Measurements from ENCODE around the gene LAMP5. TPM values are rescaled to one million over a fixed set of nuclear protein-coding genes. Genes with fewer than 3 reads are reported as not detected.

The LAMP5 gene
- polyA plus RNA-seq, 1 donor (not counting 4 experiments of a cell fraction or from before 2014, with no cell fraction given) = not detected

GRCh38 chr20:9474835-9475415 lies 39.5 kb upstream of the LAMP5 start:
- H3K4me1 ChIP-seq (ENCODE audit: control insufficient read depth, extremely low read depth, insufficient read depth, low read length) = no peaks in the 10 kb centered on the region
- no peaks in the 10 kb centered on the region for H3K27me3 ChIP-seq (ENCODE audit: control insufficient read depth, extremely low read depth, insufficient read depth, low read length)
- FAIRE-seq (no peak), DNase-seq (ENCODE audit: low read depth, low spot score) (no peak)
- no peaks in the 10 kb centered on the region for H3K9me1 ChIP-seq (ENCODE audit: control insufficient read depth, extremely low read depth, insufficient read depth, low read length)
- no peak for TF ChIP-seq EZH2 (IDR thresholded peaks at IDR 0.05; ENCODE audit: low read length)
- TF ChIP-seq, protein P1, sequence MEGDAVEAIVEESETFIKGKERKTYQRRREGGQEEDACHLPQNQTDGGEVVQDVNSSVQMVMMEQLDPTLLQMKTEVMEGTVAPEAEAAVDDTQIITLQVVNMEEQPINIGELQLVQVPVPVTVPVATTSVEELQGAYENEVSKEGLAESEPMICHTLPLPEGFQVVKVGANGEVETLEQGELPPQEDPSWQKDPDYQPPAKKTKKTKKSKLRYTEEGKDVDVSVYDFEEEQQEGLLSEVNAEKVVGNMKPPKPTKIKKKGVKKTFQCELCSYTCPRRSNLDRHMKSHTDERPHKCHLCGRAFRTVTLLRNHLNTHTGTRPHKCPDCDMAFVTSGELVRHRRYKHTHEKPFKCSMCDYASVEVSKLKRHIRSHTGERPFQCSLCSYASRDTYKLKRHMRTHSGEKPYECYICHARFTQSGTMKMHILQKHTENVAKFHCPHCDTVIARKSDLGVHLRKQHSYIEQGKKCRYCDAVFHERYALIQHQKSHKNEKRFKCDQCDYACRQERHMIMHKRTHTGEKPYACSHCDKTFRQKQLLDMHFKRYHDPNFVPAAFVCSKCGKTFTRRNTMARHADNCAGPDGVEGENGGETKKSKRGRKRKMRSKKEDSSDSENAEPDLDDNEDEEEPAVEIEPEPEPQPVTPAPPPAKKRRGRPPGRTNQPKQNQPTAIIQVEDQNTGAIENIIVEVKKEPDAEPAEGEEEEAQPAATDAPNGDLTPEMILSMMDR (optimal IDR thresholded peaks at IDR 0.05 in 1 of 3, IDR thresholded peaks at IDR 0.05 in 1 of 3, conservative IDR thresholded peaks at IDR 0.05 in 1 of 3; ENCODE audit: extremely low read depth in 1 of 3, insufficient read depth in 2 of 3, low read length in 3 of 3) = no peak
- H3K4me2 ChIP-seq (ENCODE audit: control insufficient read depth, extremely low read depth, insufficient read depth, low read depth, low read length) = no peak overlapping the region
- H3K27ac ChIP-seq (ENCODE audit: control insufficient read depth, insufficient read depth, low read length) = no peak overlapping the region
- no peak overlapping the region for H3K4me3 ChIP-seq (ENCODE audit: control insufficient read depth in 2 of 3, extremely low read depth in 1 of 3, insufficient read depth in 2 of 3, low read depth in 1 of 3, low read length in 3 of 3)
- H2AFZ ChIP-seq (ENCODE audit: control insufficient read depth, low read length) = no peak overlapping the region
- dilution Hi-C loops (cut with MboI; ENCODE audit: extremely low pct_ligation_motif_present, low sequenced_read_pairs) = no loop called here
- H3K36me3 ChIP-seq (ENCODE audit: control insufficient read depth in 2 of 2, extremely low read depth in 1 of 2, insufficient read depth in 2 of 2, low read length in 2 of 2) = no peaks in the 10 kb centered on the region
- H3K79me2 ChIP-seq (ENCODE audit: control insufficient read depth, insufficient read depth, low read length) = no peaks in the 10 kb centered on the region
- no peak overlapping the region for H3K9ac ChIP-seq (ENCODE audit: control insufficient read depth, extremely low read depth, insufficient read depth, low read length)
- no peaks in the 10 kb centered on the region for H4K20me1 ChIP-seq (ENCODE audit: control insufficient read depth, extremely low read depth, insufficient read depth, low read length)
- no peaks in the 10 kb centered on the region for H3K9me3 ChIP-seq (ENCODE audit: control insufficient read depth, low read depth, low read length)

- Histone ChIP-seq H3K9ac (ENCODE audit: control insufficient read depth, extremely low read depth, insufficient read depth, low read length) (no peak overlapping the region), H3K79me2 (ENCODE audit: control insufficient read depth, insufficient read depth, low read length) (no peaks in the 10 kb centered on the region), H3K4me3 (ENCODE audit: control insufficient read depth in 2 of 3, extremely low read depth in 1 of 3, insufficient read depth in 2 of 3, low read depth in 1 of 3, low read length in 3 of 3) (no peak overlapping the region), H3K36me3 (ENCODE audit: control insufficient read depth in 2 of 2, extremely low read depth in 1 of 2, insufficient read depth in 2 of 2, low read length in 2 of 2) (no peaks in the 10 kb centered on the region), H3K4me2 (ENCODE audit: control insufficient read depth, extremely low read depth, insufficient read depth, low read depth, low read length) (no peak overlapping the region), H2AFZ (ENCODE audit: control insufficient read depth, low read length) (no peak overlapping the region), H3K9me1 (ENCODE audit: control insufficient read depth, extremely low read depth, insufficient read depth, low read length) (no peaks in the 10 kb centered on the region), H3K27me3 (ENCODE audit: control insufficient read depth, extremely low read depth, insufficient read depth, low read length) (no peaks in the 10 kb centered on the region), H4K20me1 (ENCODE audit: control insufficient read depth, extremely low read depth, insufficient read depth, low read length) (no peaks in the 10 kb centered on the region), H3K4me1 (ENCODE audit: control insufficient read depth, extremely low read depth, insufficient read depth, low read length) (no peaks in the 10 kb centered on the region), H3K27ac (ENCODE audit: control insufficient read depth, insufficient read depth, low read length) (no peak overlapping the region), H3K9me3 (ENCODE audit: control insufficient read depth, low read depth, low read length) (no peaks in the 10 kb centered on the region)
- no peak for TF ChIP-seq EZH2 (IDR thresholded peaks at IDR 0.05; ENCODE audit: low read length)
- TF ChIP-seq, protein P1 (optimal IDR thresholded peaks at IDR 0.05 in 1 of 3, IDR thresholded peaks at IDR 0.05 in 1 of 3, conservative IDR thresholded peaks at IDR 0.05 in 1 of 3; ENCODE audit: extremely low read depth in 1 of 3, insufficient read depth in 2 of 3, low read length in 3 of 3) = no peak
- FAIRE-seq (no peak), DNase-seq (ENCODE audit: low read depth, low spot score) (no peak)
- dilution Hi-C loops (cut with MboI; ENCODE audit: extremely low pct_ligation_motif_present, low sequenced_read_pairs) = no loop called here
Measured at GRCh38 chr20:9475456-9475855, 38.9 kb upstream of the LAMP5 start.
